HCT116 (cell line): ENCODE data around the gene CCND2. TPM values are rescaled to one million over a fixed set of nuclear protein-coding genes. Genes with fewer than 3 reads are reported as not detected.

ENCODE experiments used
- ATAC-seq: fragments of 200-7000 bp; cut with Tn5 transposase; 2 replicates; pipeline ENCODE4 v1.9.1; 2020; ENCODE audit warnings: mild to moderate bottlenecking, moderate library complexity
- BruUV-seq: library from RNA; stranded (reverse); fragments of 400-500 nt; replicated peaks from 2 replicates; lab custom pipeline; 2021; lab: Mats Ljungman, UMichigan
- CTCF ChIA-PET: fragments of 300-600 bp; sonication (Branson Sonifier 250); formaldehyde crosslinking; loops from one replicate; lab custom pipeline; 2021; ENCODE audit warnings: antibody characterized with exemption; lab: Charles Lee
- POLR2A ChIA-PET: fragments of 300-600, 350-600 bp; sonication (Branson Sonifier 250); formaldehyde crosslinking; loops from one replicate; lab custom pipeline; 2021; ENCODE audit warnings: antibody characterized with exemption; lab: Charles Lee
- RAD21 ChIA-PET, 2 experiments: fragments of 300-600 bp; sonication (Branson Sonifier 250); formaldehyde crosslinking; loops; one replicate each; lab custom pipeline; 2023; ENCODE audit warnings: low total read pairs in 2 of 2; ENCODE audit not compliant: uncharacterized antibody in 2 of 2, unreplicated experiment in 2 of 2, low non-redundant PET in 1 of 2; lab: Charles Lee
- DNase-seq: peaks from one replicate; pipeline ENCODE4 v3.0.0-alpha.2; 2010; ENCODE audit warnings: low read depth, low spot score
- H2AFZ ChIP-seq: fragments of 200-600 bp; shearing (Covaris generic), sonication (generic); 2 replicates; pipeline ENCODE4 v1.6.1; 2017; ENCODE audit warnings: low read depth, mixed run types, mixed read lengths, antibody characterized with exemption, low read length; ENCODE audit not compliant: poor library complexity, severe bottlenecking
- H3K27ac ChIP-seq: 2 replicates; pipeline ENCODE4 v1.5.1; 2012; ENCODE audit warnings: low read depth, low read length
- H3K27me3 ChIP-seq: fragments of 200-600 bp; sonication (generic); 2 replicates; pipeline ENCODE4 v1.6.1; 2016; ENCODE audit warnings: mixed run types, low read length, mixed read lengths; ENCODE audit not compliant: insufficient read depth
- H3K36me3 ChIP-seq, 2 experiments: fragments of 200-500 bp in 1 of 2; fragments of 200-600 bp in 1 of 2; sonication (Bioruptor generic) in 1 of 2; sonication (generic) in 1 of 2; 2 replicates each; pipeline versions ENCODE4 v1.5.1 to v1.6.1; 2014 to 2016; ENCODE audit warnings: low read length in 2 of 2, inconsistent platforms in 1 of 2, mixed read lengths in 1 of 2, mixed run types in 1 of 2; ENCODE audit not compliant: insufficient read depth in 2 of 2, control insufficient read depth in 1 of 2
- H3K4me1 ChIP-seq, 2 experiments: fragments of 200-600 bp in 1 of 2; sonication (generic) in 1 of 2; 2 replicates each; pipeline versions ENCODE4 v1.5.1 to v1.6.1; 2012 to 2017; ENCODE audit warnings: low read length in 2 of 2, inconsistent platforms in 1 of 2, mild to moderate bottlenecking in 1 of 2, mixed read lengths in 1 of 2, mixed run types in 1 of 2, moderate library complexity in 1 of 2; ENCODE audit not compliant: insufficient read depth in 2 of 2, control insufficient read depth in 1 of 2
- H3K4me2 ChIP-seq: fragments of 200-600 bp; sonication (generic); 2 replicates; pipeline ENCODE4 v1.6.1; 2017; ENCODE audit warnings: mixed run types, low read length, mixed read lengths
- H3K4me3 ChIP-seq, 2 experiments: fragments of 200-600 bp in 1 of 2; sonication (generic) in 1 of 2; replicated peaks in 1 of 2; 2 replicates each; pipeline ENCODE4 v1.5.1; 2011 to 2016; ENCODE audit warnings: low read length in 2 of 2, control low read depth in 1 of 2, low read depth in 1 of 2, mild to moderate bottlenecking in 1 of 2, mixed read lengths in 1 of 2, mixed run types in 1 of 2
- H3K79me2 ChIP-seq: fragments of 200-600 bp; sonication (generic); 2 replicates; pipeline ENCODE4 v1.6.1; 2017; ENCODE audit warnings: mild to moderate bottlenecking, mixed run types, low read length, moderate library complexity, mixed read lengths; ENCODE audit not compliant: insufficient read depth
- H3K9ac ChIP-seq: fragments of 200-600 bp; sonication (generic); 2 replicates; pipeline ENCODE4 v1.6.1; 2016; ENCODE audit warnings: low read length, mixed read lengths
- H3K9me2 ChIP-seq: fragments of 200-600 bp; sonication (generic), shearing (Covaris generic); 2 replicates; pipeline ENCODE4 v1.6.1; 2017; ENCODE audit warnings: mixed run types, mild to moderate bottlenecking, moderate library complexity; ENCODE audit not compliant: insufficient read depth
- H3K9me3 ChIP-seq, 2 experiments: fragments of 200-500 bp in 1 of 2; fragments of 200-600 bp in 1 of 2; sonication (Bioruptor generic) in 1 of 2; sonication (generic) in 1 of 2; 2 replicates each; pipeline ENCODE4 v1.6.1; 2014 to 2017; ENCODE audit warnings: low read length in 2 of 2, mixed read lengths in 2 of 2, inconsistent platforms in 1 of 2, low read depth in 1 of 2, mild to moderate bottlenecking in 1 of 2, mixed run types in 1 of 2, moderate library complexity in 1 of 2; ENCODE audit not compliant: control insufficient read depth in 1 of 2, insufficient read depth in 1 of 2
- H4K20me1 ChIP-seq: fragments of 200-600 bp; sonication (generic), shearing (Covaris generic); 2 replicates; pipeline ENCODE4 v1.6.1; 2017; ENCODE audit warnings: mixed run types, mild to moderate bottlenecking, moderate library complexity; ENCODE audit not compliant: insufficient read depth
- CBX3 ChIP-seq: IDR thresholded peaks from 2 replicates; pipeline ENCODE4 v1.6.1; 2012; ENCODE audit warnings: low read depth
- CEBPB ChIP-seq: IDR thresholded peaks from 2 replicates; pipeline ENCODE4 v1.6.1; 2012; ENCODE audit warnings: low read depth
- ELF1 ChIP-seq: IDR thresholded peaks from 2 replicates; pipeline ENCODE4 v1.6.1; 2012; ENCODE audit warnings: low read depth, borderline replicate concordance
- EZH2 ChIP-seq: fragments of 200-600 bp; sonication (generic); IDR thresholded peaks from 2 replicates; pipeline ENCODE4 v1.6.1; 2017; ENCODE audit warnings: antibody characterized with exemption, mixed run types
- FOSL1 ChIP-seq: IDR thresholded peaks from 2 replicates; pipeline ENCODE4 v1.6.1; 2012; ENCODE audit warnings: low read depth
- POLR2AphosphoS5 ChIP-seq: IDR thresholded peaks from 2 replicates; pipeline ENCODE4 v1.6.1; 2011; ENCODE audit warnings: mild to moderate bottlenecking, low read depth, low read length, moderate library complexity
- SIN3A ChIP-seq: IDR thresholded peaks from 2 replicates; pipeline ENCODE4 v1.6.1; 2012; ENCODE audit warnings: low read depth
- SP1 ChIP-seq: IDR thresholded peaks from 2 replicates; pipeline ENCODE4 v1.6.1; 2012; ENCODE audit warnings: low read depth
- TCF7L2 ChIP-seq: IDR thresholded peaks from 2 replicates; pipeline ENCODE4 v1.7.0; 2011; ENCODE audit warnings: borderline replicate concordance, inconsistent platforms; ENCODE audit not compliant: insufficient read depth, insufficient read length; ENCODE audit errors: extremely low read depth
- YY1 ChIP-seq: IDR thresholded peaks from 2 replicates; pipeline ENCODE4 v1.6.1; 2011; ENCODE audit warnings: low read length, low read depth, moderate library complexity, mild to moderate bottlenecking; ENCODE audit not compliant: insufficient replicate concordance; ENCODE audit errors: extremely low read depth
- ZFX ChIP-seq: fragments of 450-650 bp; IDR thresholded peaks from 2 replicates; pipeline ENCODE4 v1.6.1; 2017
- ZNF274 ChIP-seq: fragments of 200-500 bp; sonication (Bioruptor generic); IDR thresholded peaks from 2 replicates; pipeline ENCODE4 v1.6.1; 2014; ENCODE audit warnings: mild to moderate bottlenecking, low read depth, low read length, inconsistent platforms
- intact Hi-C: fragments of 100-400 bp; cut with micrococcal nuclease; formaldehyde crosslinking; loops from 2 replicates; pipeline ENCODE4 v1.10.0; 2022
- total RNA-seq: library from RNA; stranded (reverse); gene quantifications from one replicate; pipeline ENCODE4 v1.2.1, GENCODE V29; 2021; ENCODE audit not compliant: unreplicated experiment
- TF ChIP-seq, protein P1 (sequence below): IDR thresholded peaks from 2 replicates; pipeline ENCODE4 v1.6.1; 2012
- TF ChIP-seq, protein P2 (sequence below), 3 experiments: fragments of 200-600 bp in 1 of 3; sonication (generic) in 1 of 3; IDR thresholded peaks in 2 of 3; conservative IDR thresholded peaks in 1 of 3; 2 replicates each; pipeline ENCODE4 v1.5.1; 2012 to 2017; ENCODE audit warnings: low read depth in 2 of 3, low read length in 2 of 3, antibody characterized with exemption in 1 of 3, borderline replicate concordance in 1 of 3, control low read depth in 1 of 3, mild to moderate bottlenecking in 1 of 3, mixed read lengths in 1 of 3, mixed run types in 1 of 3, moderate library complexity in 1 of 3; ENCODE audit not compliant: insufficient read depth in 1 of 3
- TF ChIP-seq, protein P3 (sequence below): IDR thresholded peaks from 2 replicates; pipeline ENCODE4 v1.6.1; 2012; ENCODE audit warnings: low read depth

The CCND2 gene
- total RNA-seq, 1 experiment from 2014 or later, result 1.1 TPM

DNA sequence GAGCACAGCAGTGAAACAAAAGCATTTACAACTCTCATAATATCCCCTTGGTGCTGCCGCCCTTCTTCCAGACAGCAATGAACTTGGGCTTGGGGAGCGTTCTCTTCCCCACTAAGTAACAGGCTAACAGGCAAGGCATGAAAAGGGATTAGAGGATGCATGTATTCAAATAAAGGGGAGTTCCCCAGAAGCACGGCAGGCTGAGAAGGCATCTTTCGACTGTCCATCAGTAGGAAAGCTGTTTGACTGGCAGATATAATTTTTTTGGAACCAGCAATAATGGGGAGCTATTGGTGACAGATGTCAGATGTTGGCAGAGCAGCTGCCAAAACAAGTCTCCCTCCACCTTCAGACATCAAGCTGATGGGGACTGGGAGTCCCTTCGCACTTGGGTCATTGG lies 38.2 kb downstream of the CCND2 start:
- no peaks in the 10 kb centered on the region for H4K20me1 ChIP-seq
- H3K9me2 ChIP-seq, result no peaks in the 10 kb centered on the region
- ChIA-PET CTCF (no interaction called here), POLR2A (no interaction called here), RAD21 (no interaction called here)
- no peak for DNase-seq
- BruUV-seq, result no TSS peak
- H3K79me2 ChIP-seq, result no peaks in the 10 kb centered on the region
- H3K4me3 ChIP-seq, result no peak overlapping the region
- no peak overlapping the region for H3K4me2 ChIP-seq
- no peak overlapping the region for H3K27ac ChIP-seq
- no peaks in the 10 kb centered on the region for H3K9me3 ChIP-seq
- H3K4me1 ChIP-seq, result peaks cover 8 to 19% of the 10 kb centered on the region in 2 experiments
- TF ChIP-seq YY1 (no peak), ZFX (no peak), TCF7L2 (no peak), CBX3 (no peak), POLR2AphosphoS5 (no peak), FOSL1 (no peak), ELF1 (no peak), SIN3A (no peak), CEBPB (no peak), SP1 (no peak), ZNF274 (no peak), EZH2 (no peak)
- TF ChIP-seq, protein P1, sequence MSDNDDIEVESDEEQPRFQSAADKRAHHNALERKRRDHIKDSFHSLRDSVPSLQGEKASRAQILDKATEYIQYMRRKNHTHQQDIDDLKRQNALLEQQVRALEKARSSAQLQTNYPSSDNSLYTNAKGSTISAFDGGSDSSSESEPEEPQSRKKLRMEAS, result no peak
- TF ChIP-seq, protein P2, sequence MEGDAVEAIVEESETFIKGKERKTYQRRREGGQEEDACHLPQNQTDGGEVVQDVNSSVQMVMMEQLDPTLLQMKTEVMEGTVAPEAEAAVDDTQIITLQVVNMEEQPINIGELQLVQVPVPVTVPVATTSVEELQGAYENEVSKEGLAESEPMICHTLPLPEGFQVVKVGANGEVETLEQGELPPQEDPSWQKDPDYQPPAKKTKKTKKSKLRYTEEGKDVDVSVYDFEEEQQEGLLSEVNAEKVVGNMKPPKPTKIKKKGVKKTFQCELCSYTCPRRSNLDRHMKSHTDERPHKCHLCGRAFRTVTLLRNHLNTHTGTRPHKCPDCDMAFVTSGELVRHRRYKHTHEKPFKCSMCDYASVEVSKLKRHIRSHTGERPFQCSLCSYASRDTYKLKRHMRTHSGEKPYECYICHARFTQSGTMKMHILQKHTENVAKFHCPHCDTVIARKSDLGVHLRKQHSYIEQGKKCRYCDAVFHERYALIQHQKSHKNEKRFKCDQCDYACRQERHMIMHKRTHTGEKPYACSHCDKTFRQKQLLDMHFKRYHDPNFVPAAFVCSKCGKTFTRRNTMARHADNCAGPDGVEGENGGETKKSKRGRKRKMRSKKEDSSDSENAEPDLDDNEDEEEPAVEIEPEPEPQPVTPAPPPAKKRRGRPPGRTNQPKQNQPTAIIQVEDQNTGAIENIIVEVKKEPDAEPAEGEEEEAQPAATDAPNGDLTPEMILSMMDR (IDR thresholded peaks at IDR 0.05 in 2 of 3, conservative IDR thresholded peaks at IDR 0.05 in 1 of 3; ENCODE audit: borderline replicate concordance in 1 of 3, insufficient read depth in 1 of 3, low read depth in 2 of 3, low read length in 2 of 3), result no peak
- TF ChIP-seq, protein P3, sequence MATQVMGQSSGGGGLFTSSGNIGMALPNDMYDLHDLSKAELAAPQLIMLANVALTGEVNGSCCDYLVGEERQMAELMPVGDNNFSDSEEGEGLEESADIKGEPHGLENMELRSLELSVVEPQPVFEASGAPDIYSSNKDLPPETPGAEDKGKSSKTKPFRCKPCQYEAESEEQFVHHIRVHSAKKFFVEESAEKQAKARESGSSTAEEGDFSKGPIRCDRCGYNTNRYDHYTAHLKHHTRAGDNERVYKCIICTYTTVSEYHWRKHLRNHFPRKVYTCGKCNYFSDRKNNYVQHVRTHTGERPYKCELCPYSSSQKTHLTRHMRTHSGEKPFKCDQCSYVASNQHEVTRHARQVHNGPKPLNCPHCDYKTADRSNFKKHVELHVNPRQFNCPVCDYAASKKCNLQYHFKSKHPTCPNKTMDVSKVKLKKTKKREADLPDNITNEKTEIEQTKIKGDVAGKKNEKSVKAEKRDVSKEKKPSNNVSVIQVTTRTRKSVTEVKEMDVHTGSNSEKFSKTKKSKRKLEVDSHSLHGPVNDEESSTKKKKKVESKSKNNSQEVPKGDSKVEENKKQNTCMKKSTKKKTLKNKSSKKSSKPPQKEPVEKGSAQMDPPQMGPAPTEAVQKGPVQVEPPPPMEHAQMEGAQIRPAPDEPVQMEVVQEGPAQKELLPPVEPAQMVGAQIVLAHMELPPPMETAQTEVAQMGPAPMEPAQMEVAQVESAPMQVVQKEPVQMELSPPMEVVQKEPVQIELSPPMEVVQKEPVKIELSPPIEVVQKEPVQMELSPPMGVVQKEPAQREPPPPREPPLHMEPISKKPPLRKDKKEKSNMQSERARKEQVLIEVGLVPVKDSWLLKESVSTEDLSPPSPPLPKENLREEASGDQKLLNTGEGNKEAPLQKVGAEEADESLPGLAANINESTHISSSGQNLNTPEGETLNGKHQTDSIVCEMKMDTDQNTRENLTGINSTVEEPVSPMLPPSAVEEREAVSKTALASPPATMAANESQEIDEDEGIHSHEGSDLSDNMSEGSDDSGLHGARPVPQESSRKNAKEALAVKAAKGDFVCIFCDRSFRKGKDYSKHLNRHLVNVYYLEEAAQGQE, result no peak
- no peak overlapping the region for H2AFZ ChIP-seq
- ATAC-seq, result no peak
- H3K9ac ChIP-seq, result no peak overlapping the region
- no peaks in the 10 kb centered on the region for H3K36me3 ChIP-seq
- H3K27me3 ChIP-seq, result no peaks in the 10 kb centered on the region
- intact Hi-C loops, result no loop called here
